Keratinocyte (primary cell): ENCODE data around the gene GNG13. TPM values are rescaled to one million over a fixed set of nuclear protein-coding genes. Genes with fewer than 3 reads are reported as not detected.

Experiments used
- DNase-seq: peaks from one replicate; pipeline ENCODE4 v3.0.0-alpha.2; 2011; ENCODE audit warnings: low read depth, missing footprints, low spot score
- FAIRE-seq: peaks from 2 replicates; lab custom pipeline; 2011; peaks lifted over from hg19 to GRCh38; lab: Jason Lieb, UNC
- H2AFZ ChIP-seq: 2 replicates; pipeline ENCODE4 v1.6.0; 2012; ENCODE audit warnings: low read length, control low read depth, inconsistent platforms; ENCODE audit not compliant: control insufficient read depth
- H3K27ac ChIP-seq: 2 replicates; pipeline ENCODE4 v1.5.1; 2011; ENCODE audit warnings: low read length; ENCODE audit not compliant: control insufficient read depth, insufficient read depth
- H3K27me3 ChIP-seq: 3 replicates; pipeline ENCODE4 v1.6.0; 2011; ENCODE audit warnings: low read length; ENCODE audit not compliant: control insufficient read depth, insufficient read depth; ENCODE audit errors: extremely low read depth
- H3K36me3 ChIP-seq, 2 experiments: 2 replicates in 1 of 2; 3 replicates in 1 of 2; pipeline ENCODE4 v1.5.1; 2011; ENCODE audit warnings: low read length in 2 of 2, mild to moderate bottlenecking in 1 of 2; ENCODE audit not compliant: control insufficient read depth in 2 of 2, insufficient read depth in 2 of 2; ENCODE audit errors: extremely low read depth in 1 of 2
- H3K4me1 ChIP-seq: 3 replicates; pipeline ENCODE4 v1.5.1; 2011; ENCODE audit warnings: low read length; ENCODE audit not compliant: control insufficient read depth, insufficient read depth; ENCODE audit errors: extremely low read depth
- H3K4me2 ChIP-seq: 3 replicates; pipeline ENCODE4 v1.6.0; 2011; ENCODE audit warnings: low read depth, low read length; ENCODE audit not compliant: control insufficient read depth, insufficient read depth; ENCODE audit errors: extremely low read depth
- H3K4me3 ChIP-seq, 3 experiments: fragments of 200-600 bp in 1 of 3; sonication (generic) in 1 of 3; 2 replicates in 2 of 3; 3 replicates in 1 of 3; pipeline ENCODE4 v1.5.1; 2011 to 2016; ENCODE audit warnings: low read length in 3 of 3, mild to moderate bottlenecking in 3 of 3, control low read depth in 2 of 3, inconsistent platforms in 1 of 3, low read depth in 1 of 3, mixed read lengths in 1 of 3, mixed run types in 1 of 3, moderate library complexity in 1 of 3; ENCODE audit not compliant: control insufficient read depth in 2 of 3, insufficient read depth in 2 of 3; ENCODE audit errors: extremely low read depth in 1 of 3
- H3K79me2 ChIP-seq: 2 replicates; pipeline ENCODE4 v1.6.0; 2012; ENCODE audit warnings: low read length; ENCODE audit not compliant: control insufficient read depth, insufficient read depth
- H3K9ac ChIP-seq: 3 replicates; pipeline ENCODE4 v1.6.0; 2011; ENCODE audit warnings: low read length; ENCODE audit not compliant: control insufficient read depth, insufficient read depth; ENCODE audit errors: extremely low read depth
- H3K9me1 ChIP-seq: 3 replicates; pipeline ENCODE4 v1.6.0; 2011; ENCODE audit warnings: low read length; ENCODE audit not compliant: control insufficient read depth, insufficient read depth; ENCODE audit errors: extremely low read depth
- H3K9me3 ChIP-seq: 2 replicates; pipeline ENCODE4 v1.5.1; 2012; ENCODE audit warnings: low read depth, low read length; ENCODE audit not compliant: control insufficient read depth
- H4K20me1 ChIP-seq: 3 replicates; pipeline ENCODE4 v1.6.0; 2011; ENCODE audit warnings: low read length; ENCODE audit not compliant: control insufficient read depth, insufficient read depth; ENCODE audit errors: extremely low read depth
- EZH2 ChIP-seq: IDR thresholded peaks from one replicate; pipeline ENCODE4 v1.6.1; 2012; ENCODE audit warnings: inconsistent platforms, mild to moderate bottlenecking, low read length, moderate library complexity
- dilution Hi-C: fragments of 300-500 bp; cut with MboI; formaldehyde crosslinking; loops from one replicate; pipeline ENCODE4 v1.7.0; 2020; ENCODE audit warnings: low sequenced_read_pairs; ENCODE audit not compliant: extremely low pct_ligation_motif_present
- polyA plus RNA-seq, 5 experiments: library from polyadenylated mRNA; depleted of rRNA in 3 of 5; stranded (reverse) in 3 of 5; stranded (forward) in 1 of 5; unstranded in 1 of 5; fragments of >200 nt; gene quantifications; 1 replicate in 1 of 5; 2 replicates in 3 of 5; 3 replicates in 1 of 5; pipeline versions ENCODE4 v1.2.1 to v1.2.3, GENCODE V29; 2011 to 2012; ENCODE audit warnings: missing spikeins in 2 of 5, low read depth in 1 of 5, low replicate concordance in 1 of 5
- TF ChIP-seq, protein P1 (sequence below), 3 experiments: IDR thresholded peaks in 1 of 3; conservative IDR thresholded peaks in 1 of 3; optimal IDR thresholded peaks in 1 of 3; 2 replicates in 2 of 3; 3 replicates in 1 of 3; pipeline versions ENCODE3 to v1.5.1; 2011; ENCODE audit warnings: low read length in 3 of 3, mild to moderate bottlenecking in 3 of 3, moderate library complexity in 2 of 3, control low read depth in 1 of 3, inconsistent platforms in 1 of 3; ENCODE audit not compliant: insufficient read depth in 2 of 3; ENCODE audit errors: extremely low read depth in 1 of 3

GNG13 gene
- polyA plus RNA-seq, 1 donor (not counting 4 experiments of a cell fraction or from before 2014, with no cell fraction given) = not detected

GRCh38 chr16:797686-798085 lies 2.8 kb downstream of the GNG13 start:
- Histone ChIP-seq H3K9ac (no peak overlapping the region), H3K27ac (no peak overlapping the region), H3K79me2 (no peaks in the 10 kb centered on the region), H3K36me3 (no peaks in the 10 kb centered on the region), H3K9me1 (no peaks in the 10 kb centered on the region), H3K9me3 (no peaks in the 10 kb centered on the region), H3K4me2 (no peak overlapping the region), H3K4me1 (no peaks in the 10 kb centered on the region), H3K27me3 (peaks cover 37% of the 10 kb centered on the region), H3K4me3 (no peak overlapping the region), H4K20me1 (peaks cover 2% of the 10 kb centered on the region), H2AFZ (no peak overlapping the region)
- FAIRE-seq (no peak), DNase-seq (no peak)
- TF ChIP-seq EZH2 = no peak
- TF ChIP-seq, protein P1, sequence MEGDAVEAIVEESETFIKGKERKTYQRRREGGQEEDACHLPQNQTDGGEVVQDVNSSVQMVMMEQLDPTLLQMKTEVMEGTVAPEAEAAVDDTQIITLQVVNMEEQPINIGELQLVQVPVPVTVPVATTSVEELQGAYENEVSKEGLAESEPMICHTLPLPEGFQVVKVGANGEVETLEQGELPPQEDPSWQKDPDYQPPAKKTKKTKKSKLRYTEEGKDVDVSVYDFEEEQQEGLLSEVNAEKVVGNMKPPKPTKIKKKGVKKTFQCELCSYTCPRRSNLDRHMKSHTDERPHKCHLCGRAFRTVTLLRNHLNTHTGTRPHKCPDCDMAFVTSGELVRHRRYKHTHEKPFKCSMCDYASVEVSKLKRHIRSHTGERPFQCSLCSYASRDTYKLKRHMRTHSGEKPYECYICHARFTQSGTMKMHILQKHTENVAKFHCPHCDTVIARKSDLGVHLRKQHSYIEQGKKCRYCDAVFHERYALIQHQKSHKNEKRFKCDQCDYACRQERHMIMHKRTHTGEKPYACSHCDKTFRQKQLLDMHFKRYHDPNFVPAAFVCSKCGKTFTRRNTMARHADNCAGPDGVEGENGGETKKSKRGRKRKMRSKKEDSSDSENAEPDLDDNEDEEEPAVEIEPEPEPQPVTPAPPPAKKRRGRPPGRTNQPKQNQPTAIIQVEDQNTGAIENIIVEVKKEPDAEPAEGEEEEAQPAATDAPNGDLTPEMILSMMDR (optimal IDR thresholded peaks at IDR 0.05 in 1 of 3, IDR thresholded peaks at IDR 0.05 in 1 of 3, conservative IDR thresholded peaks at IDR 0.05 in 1 of 3; ENCODE audit: extremely low read depth in 1 of 3, insufficient read depth in 2 of 3, low read length in 3 of 3) = no peak
- dilution Hi-C loops = no loop called here

GRCh38 chr16:797120-797420 lies 3.5 kb downstream of the GNG13 start:
- DNase-seq (no peak), FAIRE-seq (no peak)
- Histone ChIP-seq H3K4me1 (no peaks in the 10 kb centered on the region), H2AFZ (no peak overlapping the region), H3K27me3 (peaks cover 31% of the 10 kb centered on the region), H3K4me2 (no peak overlapping the region), H3K36me3 (no peaks in the 10 kb centered on the region), H3K79me2 (no peaks in the 10 kb centered on the region), H3K4me3 (no peak overlapping the region), H3K9me3 (no peaks in the 10 kb centered on the region), H3K9ac (no peak overlapping the region), H3K27ac (no peak overlapping the region), H3K9me1 (no peaks in the 10 kb centered on the region), H4K20me1 (peaks cover 2% of the 10 kb centered on the region)
- dilution Hi-C loops = no loop called here
- no peak for TF ChIP-seq EZH2
- TF ChIP-seq, protein P1 (optimal IDR thresholded peaks at IDR 0.05 in 1 of 3, IDR thresholded peaks at IDR 0.05 in 1 of 3, conservative IDR thresholded peaks at IDR 0.05 in 1 of 3; ENCODE audit: extremely low read depth in 1 of 3, insufficient read depth in 2 of 3, low read length in 3 of 3) = no peak
